Calu3 (cell line): ENCODE data around the gene FBXO39. TPM values are rescaled to one million over a fixed set of nuclear protein-coding genes. Genes with fewer than 3 reads are reported as not detected.

Source experiments
- BruUV-seq: library from RNA; stranded (reverse); fragments of 400-500 nt; replicated peaks from 2 replicates; lab custom pipeline; 2021; lab: Mats Ljungman, UMichigan
- CTCF ChIA-PET: fragments of 300-600 bp; sonication (Branson Sonifier 250); formaldehyde crosslinking; loops from one replicate; lab custom pipeline; 2022; ENCODE audit warnings: antibody characterized with exemption; lab: Charles Lee
- DNase-seq: peaks from one replicate; pipeline ENCODE4 v3.0.0; 2022
- H3K27ac Mint-ChIP-seq: one replicate; pipeline ENCODE4 v1.8.0; 2022; ENCODE audit warnings: mixed read lengths; ENCODE audit not compliant: unreplicated experiment
- H3K27me3 Mint-ChIP-seq: one replicate; pipeline ENCODE4 v1.8.0; 2022; ENCODE audit warnings: mixed read lengths; ENCODE audit not compliant: unreplicated experiment
- H3K36me3 Mint-ChIP-seq: one replicate; pipeline ENCODE4 v1.8.0; 2022; ENCODE audit warnings: mild to moderate bottlenecking, moderate library complexity, mixed read lengths; ENCODE audit not compliant: insufficient read depth, unreplicated experiment
- H3K4me1 Mint-ChIP-seq: one replicate; pipeline ENCODE4 v1.8.0; 2022; ENCODE audit warnings: mild to moderate bottlenecking, low read depth, mixed read lengths; ENCODE audit not compliant: unreplicated experiment
- H3K4me3 Mint-ChIP-seq: one replicate; pipeline ENCODE4 v1.8.0; 2022; ENCODE audit warnings: mild to moderate bottlenecking, low read depth, moderate library complexity, mixed read lengths; ENCODE audit not compliant: unreplicated experiment
- H3K9me3 Mint-ChIP-seq: one replicate; pipeline ENCODE4 v1.8.0; 2022; ENCODE audit warnings: low read depth, mixed read lengths; ENCODE audit not compliant: unreplicated experiment
- intact Hi-C: fragments of 100-400 bp; cut with micrococcal nuclease; formaldehyde crosslinking; loops from one replicate; pipeline ENCODE4 v1.10.0; 2022; ENCODE audit not compliant: unreplicated experiment
- total RNA-seq: library from RNA; stranded (reverse); gene quantifications from 2 replicates; pipeline ENCODE4 v1.2.3, GENCODE V29; 2022
- TF ChIP-seq, protein P1 (sequence below): fragments of 200-600 bp; IDR thresholded peaks from one replicate; pipeline ENCODE4 v1.8.0; 2022; ENCODE audit warnings: antibody characterized with exemption; ENCODE audit not compliant: unreplicated experiment

FBXO39 gene
- total RNA-seq, 1 experiment from 2014 or later = 0.59 TPM

DNA sequence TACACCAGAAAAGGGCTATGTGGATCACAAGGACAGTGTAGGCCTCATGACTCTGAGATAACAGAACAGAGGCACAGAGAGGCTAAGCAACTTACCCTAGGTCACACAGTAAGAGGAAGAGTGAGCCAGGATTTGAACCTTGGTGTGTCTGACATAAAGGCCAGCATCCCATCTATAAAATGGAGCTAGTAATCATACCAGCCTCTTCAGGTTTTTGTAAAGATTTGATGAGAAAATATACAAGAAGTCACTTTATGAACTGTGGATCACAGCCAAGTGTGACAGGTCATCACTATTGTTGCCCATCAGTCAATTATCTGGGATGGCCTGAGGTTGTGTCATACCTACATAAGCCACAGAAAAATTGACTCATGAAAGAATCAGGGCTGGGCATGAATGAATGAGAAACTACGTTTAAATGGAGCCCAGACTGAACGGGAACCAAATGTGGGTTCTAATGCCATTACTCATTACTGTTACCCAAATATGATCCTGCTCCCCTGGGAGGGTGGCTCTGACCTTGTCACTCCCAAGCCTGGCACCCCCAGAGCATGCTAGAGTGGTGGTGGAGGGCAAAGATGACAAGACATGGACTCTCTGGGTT is 21.0 kb downstream of the FBXO39 start:
- intact Hi-C loops = no loop called here
- H3K4me1 Mint-ChIP-seq = no peaks in the 10 kb centered on the region
- H3K36me3 Mint-ChIP-seq = no peaks in the 10 kb centered on the region
- H3K27ac Mint-ChIP-seq = no peak overlapping the region
- H3K27me3 Mint-ChIP-seq = peaks cover 15% of the 10 kb centered on the region
- H3K9me3 Mint-ChIP-seq = no peaks in the 10 kb centered on the region
- DNase-seq = no peak
- TF ChIP-seq, protein P1, sequence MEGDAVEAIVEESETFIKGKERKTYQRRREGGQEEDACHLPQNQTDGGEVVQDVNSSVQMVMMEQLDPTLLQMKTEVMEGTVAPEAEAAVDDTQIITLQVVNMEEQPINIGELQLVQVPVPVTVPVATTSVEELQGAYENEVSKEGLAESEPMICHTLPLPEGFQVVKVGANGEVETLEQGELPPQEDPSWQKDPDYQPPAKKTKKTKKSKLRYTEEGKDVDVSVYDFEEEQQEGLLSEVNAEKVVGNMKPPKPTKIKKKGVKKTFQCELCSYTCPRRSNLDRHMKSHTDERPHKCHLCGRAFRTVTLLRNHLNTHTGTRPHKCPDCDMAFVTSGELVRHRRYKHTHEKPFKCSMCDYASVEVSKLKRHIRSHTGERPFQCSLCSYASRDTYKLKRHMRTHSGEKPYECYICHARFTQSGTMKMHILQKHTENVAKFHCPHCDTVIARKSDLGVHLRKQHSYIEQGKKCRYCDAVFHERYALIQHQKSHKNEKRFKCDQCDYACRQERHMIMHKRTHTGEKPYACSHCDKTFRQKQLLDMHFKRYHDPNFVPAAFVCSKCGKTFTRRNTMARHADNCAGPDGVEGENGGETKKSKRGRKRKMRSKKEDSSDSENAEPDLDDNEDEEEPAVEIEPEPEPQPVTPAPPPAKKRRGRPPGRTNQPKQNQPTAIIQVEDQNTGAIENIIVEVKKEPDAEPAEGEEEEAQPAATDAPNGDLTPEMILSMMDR = no peak
- CTCF ChIA-PET = interaction anchor here (0.6 kb wide), 1 partner anchor 17 kb away, joined by 5 read pairs; no protein-coding TSS in a partner anchor
- H3K4me3 Mint-ChIP-seq = no peak overlapping the region
- no TSS peak for BruUV-seq

DNA sequence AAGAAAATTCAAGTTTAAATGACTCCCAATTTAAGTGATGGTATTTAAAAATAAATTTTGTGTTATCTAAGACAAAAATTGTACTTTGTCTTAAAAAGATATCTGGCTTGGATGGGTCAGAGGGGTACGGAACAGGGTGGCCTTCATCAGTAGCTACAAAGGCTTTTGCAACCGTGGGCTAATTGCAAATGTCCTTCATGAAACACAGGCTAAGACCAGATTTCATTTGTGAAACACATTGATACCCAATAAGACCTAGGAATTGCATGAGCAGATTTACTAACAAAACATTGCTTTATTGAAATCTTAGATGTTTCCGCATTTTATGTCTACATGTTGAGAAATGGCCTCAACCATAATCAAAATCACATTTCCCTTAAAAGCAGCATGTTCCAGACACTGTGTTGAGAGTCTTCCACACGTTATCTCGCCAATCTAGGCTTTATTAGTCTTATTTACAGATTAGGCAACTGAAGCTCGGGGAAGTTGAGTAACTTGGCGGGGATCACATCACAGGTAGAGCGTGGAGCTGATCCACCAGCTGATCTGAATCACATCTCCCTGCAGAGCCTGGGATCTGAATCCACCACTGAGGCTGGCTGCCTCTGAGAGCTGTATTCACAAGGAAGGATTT is 21.8 kb downstream of the FBXO39 start:
- TF ChIP-seq, protein P1 = no peak
- Mint-ChIP-seq H3K4me3 (no peak overlapping the region), H3K36me3 (no peaks in the 10 kb centered on the region), H3K27me3 (peaks cover 7% of the 10 kb centered on the region), H3K4me1 (no peaks in the 10 kb centered on the region), H3K27ac (no peak overlapping the region), H3K9me3 (no peaks in the 10 kb centered on the region)
- intact Hi-C loops = no loop called here
- CTCF ChIA-PET = interaction anchor here (0.7 kb wide), 1 partner anchor 10 kb away, joined by 3 read pairs; no protein-coding TSS in a partner anchor
- no TSS peak for BruUV-seq
- DNase-seq = no peak

DNA sequence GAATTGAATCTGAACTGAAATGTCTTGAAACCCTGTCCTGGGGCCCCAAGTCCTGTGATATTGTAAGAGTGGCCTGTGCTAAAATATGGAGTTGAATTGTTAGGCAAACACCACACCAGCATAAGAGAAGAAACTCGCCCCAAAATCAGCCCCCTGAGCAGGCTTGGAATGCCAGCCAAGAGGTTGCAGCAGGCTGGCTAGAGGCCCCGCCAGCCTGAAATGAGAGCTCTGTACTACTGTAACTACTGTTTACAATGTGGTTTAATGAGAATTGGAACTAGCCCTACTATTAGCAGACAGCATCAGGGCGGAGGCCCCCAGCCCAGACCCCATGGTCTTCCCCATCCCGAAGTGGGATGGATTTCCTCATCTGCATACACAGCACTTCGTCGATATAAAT is 23.7 kb downstream of the FBXO39 start:
- no peaks in the 10 kb centered on the region for H3K36me3 Mint-ChIP-seq
- H3K27ac Mint-ChIP-seq = no peak overlapping the region
- H3K9me3 Mint-ChIP-seq = no peaks in the 10 kb centered on the region
- TF ChIP-seq, protein P1 = no peak
- no peaks in the 10 kb centered on the region for H3K4me1 Mint-ChIP-seq
- H3K27me3 Mint-ChIP-seq = no peaks in the 10 kb centered on the region
- intact Hi-C loops = no loop called here
- CTCF ChIA-PET = no interaction called here
- no peak overlapping the region for H3K4me3 Mint-ChIP-seq
- BruUV-seq = no TSS peak
- DNase-seq = no peak

DNA sequence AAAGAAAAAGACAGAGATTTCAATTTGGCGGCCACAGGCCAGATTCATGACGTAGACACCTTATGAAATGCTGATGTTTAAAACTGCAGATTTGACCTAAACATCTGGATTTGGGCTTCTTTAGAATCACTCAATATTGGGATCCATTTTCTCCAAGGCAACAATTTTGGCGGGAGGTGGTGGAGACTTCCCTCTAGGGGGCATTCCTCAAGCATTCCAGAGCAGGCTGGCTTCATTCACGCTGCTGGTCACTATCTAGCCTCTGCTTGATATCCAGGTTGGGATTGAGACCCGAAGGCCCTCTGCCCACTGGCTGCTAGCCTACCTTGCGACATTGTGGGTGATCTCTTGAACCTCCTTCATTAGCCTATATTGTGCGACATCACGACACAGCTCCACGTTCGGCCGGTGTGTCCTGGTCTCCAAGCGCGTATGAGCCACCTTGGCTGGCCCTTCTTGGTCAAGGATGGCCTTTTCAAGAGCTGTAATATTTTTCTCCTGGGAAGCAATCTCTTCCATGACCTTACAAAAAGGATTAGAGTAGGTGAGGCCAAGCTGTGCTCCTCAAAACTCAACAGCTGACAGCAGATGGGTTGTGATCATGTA is 24.5 kb downstream of the FBXO39 start:
- H3K27me3 Mint-ChIP-seq = no peaks in the 10 kb centered on the region
- intact Hi-C loops = no loop called here
- TF ChIP-seq, protein P1 = no peak
- no peak for DNase-seq
- H3K9me3 Mint-ChIP-seq = no peaks in the 10 kb centered on the region
- CTCF ChIA-PET = no interaction called here
- no peak overlapping the region for H3K27ac Mint-ChIP-seq
- H3K4me1 Mint-ChIP-seq = no peaks in the 10 kb centered on the region
- H3K36me3 Mint-ChIP-seq = no peaks in the 10 kb centered on the region
- H3K4me3 Mint-ChIP-seq = no peak overlapping the region
- no TSS peak for BruUV-seq
